GM19328 (cell line): ENCODE results near the gene ABLIM3.
A peak's percentile ranks its signal among the peaks of the same experiment; 100 is the strongest.
"Not testable (repeated sequence)": the region's sequence is repeated elsewhere in the genome, so short reads cannot be mapped to it uniquely, and the experiment has no call there.

Experiments used
- ATAC-seq: cut with Tn5 transposase; IDR thresholded peaks from one replicate; pipeline ENCODE4 v1.9.1; 2021; ENCODE audit warnings: mild to moderate bottlenecking, moderate library complexity; ENCODE audit not compliant: unreplicated experiment

Gene ABLIM3

GRCh38 chr5:149247726-149248125 lies 106.4 kb downstream of the ABLIM3 start:
- ATAC-seq, result no peak

- ATAC-seq, result no peak
Measured at GRCh38 chr5:149251546-149251945, 110.3 kb downstream of the ABLIM3 start.

GRCh38 chr5:149254506-149254905 lies 113.2 kb downstream of the ABLIM3 start:
- ATAC-seq, result no peak

GRCh38 chr5:149256451-149256850 lies 115.2 kb downstream of the ABLIM3 start:
- ATAC-seq, result no peak

GRCh38 chr5:149257131-149257530 lies 115.8 kb downstream of the ABLIM3 start:
- ATAC-seq, result no peak

- ATAC-seq, result no peak
Measured at GRCh38 chr5:149257889-149258705, 116.8 kb downstream of the ABLIM3 start.

GRCh38 chr5:149260761-149261160 lies 119.5 kb downstream of the ABLIM3 start:
- ATAC-seq, result no peak

GRCh38 chr5:149261246-149261645 lies 120.0 kb downstream of the ABLIM3 start:
- ATAC-seq, result no peak

- no peak for ATAC-seq
Measured at GRCh38 chr5:149262315-149262714, 121.0 kb downstream of the ABLIM3 start.

- peak; percentile 90 for ATAC-seq
Measured at GRCh38 chr5:149264439-149265067, 123.3 kb downstream of the ABLIM3 start.

GRCh38 chr5:149265068-149265465 lies 123.8 kb downstream of the ABLIM3 start:
- no peak for ATAC-seq

- no peak for ATAC-seq
Measured at GRCh38 chr5:149265597-149265996, 124.3 kb downstream of the ABLIM3 start.

GRCh38 chr5:149267241-149267973 lies 126.1 kb downstream of the ABLIM3 start:
- ATAC-seq, result no peak

GRCh38 chr5:149268928-149269557 lies 127.8 kb downstream of the ABLIM3 start:
- ATAC-seq, result no peak

- no peak for ATAC-seq
Measured at GRCh38 chr5:149271195-149271715, 130.0 kb downstream of the ABLIM3 start.

- ATAC-seq, result no peak
Measured at GRCh38 chr5:149271716-149272563, 130.6 kb downstream of the ABLIM3 start, which contains the start of gene AFAP1L1. Gene AFAP1L1 (plus strand): TSS chr5:149271859. CDS start chr5:149271969, 110 bp downstream.

- ATAC-seq, result not testable (repeated sequence)
Measured at GRCh38 chr5:149272781-149273180, 131.5 kb downstream of the ABLIM3 start.

- ATAC-seq, result no peak
Measured at GRCh38 chr5:149273237-149273636, 131.9 kb downstream of the ABLIM3 start.

GRCh38 chr5:149273950-149274349 lies 132.7 kb downstream of the ABLIM3 start:
- ATAC-seq, result no peak

- no peak for ATAC-seq
Measured at GRCh38 chr5:149274939-149275338, 133.6 kb downstream of the ABLIM3 start.
